ENCODE data around the gene CAND2.

Gene CAND2

DNA sequence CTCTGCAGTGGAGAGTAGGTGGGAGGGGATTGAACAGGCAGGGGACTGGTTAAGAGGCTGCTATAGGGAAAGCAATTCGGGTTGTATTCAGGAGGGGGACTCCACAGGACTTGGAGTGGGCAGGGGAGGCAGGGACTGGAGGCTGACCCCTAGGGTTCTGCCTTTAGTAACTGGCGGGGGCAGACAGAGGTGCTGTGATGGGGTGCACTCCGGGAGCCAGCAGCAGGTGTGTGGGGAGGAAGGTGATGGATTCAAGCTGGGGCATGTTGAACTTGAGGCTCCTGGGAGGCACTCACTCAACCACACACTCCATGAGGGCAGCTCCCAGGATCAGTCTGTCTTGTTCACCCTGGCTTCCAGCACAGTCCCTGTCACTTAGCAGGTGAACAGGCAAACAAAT is 12.5 kb downstream of the CAND2 start:
- no peak for DNase-seq (ENCODE audit: low read depth in 2 of 2)
- TF ChIP-seq CTCF (IDR thresholded peaks at IDR 0.05; ENCODE audit: low read depth, low read length): no peak
- no peak overlapping the region for H3K4me3 ChIP-seq (replicated peaks in 1 of 2; ENCODE audit: low read depth in 2 of 2, low read length in 2 of 2)

- H3K4me3 ChIP-seq (replicated peaks in 1 of 2; ENCODE audit: low read depth in 2 of 2, low read length in 2 of 2): no peak overlapping the region
- no peak for TF ChIP-seq CTCF (IDR thresholded peaks at IDR 0.05; ENCODE audit: low read depth, low read length)
- DNase-seq (ENCODE audit: low read depth in 2 of 2): no peak
Measured at GRCh38 chr3:12809435-12809834, 13.0 kb downstream of the CAND2 start.

- peak overlapping the region; percentile 38 to 61 for H3K4me3 ChIP-seq (replicated peaks in 1 of 2; ENCODE audit: low read depth in 2 of 2, low read length in 2 of 2)
- peak; percentile 89 to 94 for DNase-seq (ENCODE audit: low read depth in 2 of 2)
- TF ChIP-seq CTCF (IDR thresholded peaks at IDR 0.05; ENCODE audit: low read depth, low read length): peak; percentile 52
Measured at GRCh38 chr3:12810013-12810780, 13.7 kb downstream of the CAND2 start.

GRCh38 chr3:12810961-12811360 is 14.5 kb downstream of the CAND2 start:
- no peak overlapping the region for H3K4me3 ChIP-seq (replicated peaks in 1 of 2; ENCODE audit: low read depth in 2 of 2, low read length in 2 of 2)
- no peak for DNase-seq (ENCODE audit: low read depth in 2 of 2)
- TF ChIP-seq CTCF (IDR thresholded peaks at IDR 0.05; ENCODE audit: low read depth, low read length): no peak

DNA sequence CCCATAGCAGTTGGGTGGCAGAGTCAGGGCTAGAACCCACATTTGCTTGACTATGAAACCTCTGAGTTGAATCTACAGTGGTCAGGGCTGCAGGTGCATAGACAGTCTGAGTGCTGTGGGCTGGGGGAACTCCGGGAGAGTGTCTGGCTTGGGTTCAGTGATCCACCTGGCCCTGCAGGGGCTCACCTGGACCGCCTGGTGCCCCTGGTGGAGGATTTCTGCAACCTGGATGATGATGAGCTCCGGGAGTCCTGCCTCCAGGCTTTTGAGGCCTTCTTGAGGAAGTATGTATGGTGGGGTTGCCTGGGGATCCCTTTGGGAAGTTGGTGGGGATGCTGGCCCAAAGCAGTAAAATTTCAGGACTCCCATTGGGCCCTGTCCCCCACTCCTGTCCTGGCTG is 16.3 kb downstream of the CAND2 start:
- no peak overlapping the region for H3K4me3 ChIP-seq (replicated peaks in 1 of 2; ENCODE audit: low read depth in 2 of 2, low read length in 2 of 2)
- TF ChIP-seq CTCF (IDR thresholded peaks at IDR 0.05; ENCODE audit: low read depth, low read length): no peak

GRCh38 chr3:12813967-12814366 is 17.5 kb downstream of the CAND2 start:
- no peak for DNase-seq (ENCODE audit: low read depth in 2 of 2)
- H3K4me3 ChIP-seq (replicated peaks in 1 of 2; ENCODE audit: low read depth in 2 of 2, low read length in 2 of 2): no peak overlapping the region
- TF ChIP-seq CTCF (IDR thresholded peaks at IDR 0.05; ENCODE audit: low read depth, low read length): no peak

More for the DNA sequence above, 16.3 kb downstream of the CAND2 start:
- DNase-seq (ENCODE audit: low read depth in 2 of 2): no peak

DNA sequence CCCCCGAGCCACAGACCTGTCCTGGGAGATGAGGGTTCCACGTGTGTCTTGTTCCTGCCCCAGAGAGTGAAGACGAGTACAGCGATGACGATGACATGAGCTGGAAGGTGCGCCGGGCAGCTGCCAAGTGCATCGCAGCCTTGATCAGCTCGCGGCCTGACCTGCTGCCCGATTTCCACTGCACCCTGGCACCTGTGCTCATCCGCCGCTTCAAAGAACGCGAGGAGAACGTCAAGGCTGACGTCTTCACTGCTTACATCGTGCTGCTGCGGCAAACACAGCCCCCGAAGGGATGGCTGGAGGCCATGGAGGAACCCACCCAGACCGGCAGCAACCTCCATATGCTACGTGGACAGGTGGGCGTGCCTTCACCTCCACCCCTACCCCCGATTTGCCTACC is 18.6 kb downstream of the CAND2 start:
- H3K4me3 ChIP-seq (replicated peaks in 1 of 2; ENCODE audit: low read depth in 2 of 2, low read length in 2 of 2): no peak overlapping the region
- no peak for DNase-seq (ENCODE audit: low read depth in 2 of 2)
- no peak for TF ChIP-seq CTCF (IDR thresholded peaks at IDR 0.05; ENCODE audit: low read depth, low read length)

Data from cardiac fibroblast (primary cell).